HL-60/S4 (cell line): ENCODE data around the gene LRRFIP1.
"Not testable (repeated sequence)": the region's sequence is repeated elsewhere in the genome, so short reads cannot be mapped to it uniquely, and the experiment has no call there.

Experiments
- in situ Hi-C: fragments of 300-500 bp; cut with MboI; formaldehyde crosslinking; loops from 2 replicates; pipeline ENCODE4 v1.14.3; 2022; ENCODE audit warnings: low sequenced_read_pairs

The LRRFIP1 gene

GRCh38 chr2:237742614-237743013 lies 115.2 kb downstream of the LRRFIP1 start:
- in situ Hi-C loops, result no loop called here

- in situ Hi-C loops, result no loop called here
These were observed 115.6 kb downstream of the LRRFIP1 start for GRCh38 chr2:237743024-237743423.

DNA sequence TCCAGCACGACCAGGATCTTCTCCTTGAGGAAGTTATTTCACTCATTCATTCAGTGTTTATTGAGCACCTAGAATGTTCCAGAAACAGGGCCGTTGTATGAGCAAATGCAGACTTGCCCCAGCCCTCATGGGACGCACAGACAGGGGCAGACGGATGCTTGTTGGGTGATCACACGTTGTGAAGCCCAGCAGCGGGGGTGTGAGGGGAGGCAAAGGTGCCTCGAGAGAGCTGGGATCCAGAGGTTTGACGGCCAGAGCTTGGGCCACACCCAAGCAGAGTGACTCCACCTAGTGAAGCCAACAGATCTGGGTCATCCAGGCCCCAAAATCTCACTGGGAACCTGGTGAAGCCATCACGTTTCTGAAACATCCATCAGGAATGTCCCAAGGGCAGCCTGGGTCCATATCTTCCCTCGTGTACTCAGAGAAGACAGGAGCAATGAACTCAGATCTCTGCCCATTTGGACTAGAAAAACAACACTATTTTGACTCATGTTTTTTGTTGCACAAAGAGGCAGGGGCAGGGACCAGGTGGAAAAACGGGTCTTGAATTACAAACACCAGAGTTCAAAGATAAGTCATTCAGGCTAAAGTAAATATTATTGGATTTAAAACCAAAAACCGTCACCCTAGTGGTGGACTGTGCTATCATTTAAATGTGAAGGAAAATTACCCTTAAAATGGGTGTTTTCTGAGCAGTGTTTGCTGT lies 116.3 kb downstream of the LRRFIP1 start:
- in situ Hi-C loops, result no loop called here

DNA sequence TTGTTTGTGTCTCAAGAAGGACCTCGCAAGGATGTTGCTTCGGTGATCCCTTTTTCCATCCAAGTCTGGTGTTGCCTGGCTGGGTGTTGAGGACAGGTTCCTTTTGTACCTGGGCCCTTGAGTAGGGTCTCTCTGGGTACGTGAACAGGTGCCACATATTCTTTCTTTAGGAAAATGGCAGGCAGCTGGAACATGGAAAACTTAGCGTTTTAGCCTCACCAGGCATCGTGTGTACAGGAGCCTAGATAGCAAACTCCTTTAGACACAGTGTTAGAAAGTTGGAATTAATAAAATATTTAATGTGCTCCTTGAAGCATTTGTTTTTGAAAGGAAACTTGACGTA lies 116.9 kb downstream of the LRRFIP1 start:
- in situ Hi-C loops, result no loop called here

GRCh38 chr2:237744613-237745249 lies 117.3 kb downstream of the LRRFIP1 start:
- in situ Hi-C loops, result no loop called here

GRCh38 chr2:237745250-237745613 lies 117.8 kb downstream of the LRRFIP1 start:
- in situ Hi-C loops, result no loop called here

- in situ Hi-C loops, result no loop called here
These were observed 119.1 kb downstream of the LRRFIP1 start for GRCh38 chr2:237746302-237747080.

GRCh38 chr2:237747189-237747588 lies 119.8 kb downstream of the LRRFIP1 start:
- in situ Hi-C loops, result no loop called here

GRCh38 chr2:237749002-237749401 lies 121.6 kb downstream of the LRRFIP1 start:
- in situ Hi-C loops, result no loop called here

DNA sequence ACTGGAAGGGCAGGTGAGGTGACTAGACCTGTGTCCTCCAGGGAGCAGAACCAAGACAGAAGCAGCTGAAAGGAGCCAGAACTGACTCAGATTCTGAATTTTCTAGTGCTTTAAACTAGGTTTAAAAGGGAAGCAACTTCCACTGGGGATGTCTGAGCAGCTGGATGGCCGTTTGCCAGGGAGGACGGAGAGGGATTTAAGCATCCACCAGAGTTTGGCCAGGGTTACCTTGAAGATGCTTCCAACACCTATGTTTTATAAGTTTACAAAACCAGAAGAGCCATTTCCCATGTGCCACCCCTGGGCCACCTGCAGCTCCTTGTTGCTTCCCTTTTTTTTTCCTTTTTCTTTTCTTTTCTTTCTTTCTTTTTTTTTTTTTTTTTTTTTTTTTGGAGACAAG lies 122.6 kb downstream of the LRRFIP1 start:
- in situ Hi-C loops, result no loop called here

GRCh38 chr2:237750441-237750840 lies 123.1 kb downstream of the LRRFIP1 start:
- in situ Hi-C loops, result not testable (repeated sequence)

DNA sequence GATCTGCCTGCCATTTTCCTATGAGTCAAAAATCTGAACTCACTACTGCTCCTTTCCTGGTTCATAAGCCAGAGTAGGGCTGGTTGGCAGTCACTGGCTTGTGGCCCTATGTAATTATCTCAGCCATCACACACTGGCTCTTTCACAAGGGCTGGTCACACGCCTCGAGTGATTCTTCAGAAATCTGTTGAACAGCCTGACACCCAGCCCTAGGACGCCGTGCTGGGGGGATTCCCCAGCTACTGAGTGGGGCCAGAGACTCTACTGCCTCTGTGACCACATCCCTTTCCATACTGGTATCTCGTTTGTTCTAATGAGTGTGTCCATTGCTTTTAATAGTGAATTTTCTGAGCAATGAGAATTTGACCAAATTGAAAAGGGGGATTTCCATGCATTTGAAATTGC lies 125.4 kb downstream of the LRRFIP1 start:
- in situ Hi-C loops, result no loop called here

DNA sequence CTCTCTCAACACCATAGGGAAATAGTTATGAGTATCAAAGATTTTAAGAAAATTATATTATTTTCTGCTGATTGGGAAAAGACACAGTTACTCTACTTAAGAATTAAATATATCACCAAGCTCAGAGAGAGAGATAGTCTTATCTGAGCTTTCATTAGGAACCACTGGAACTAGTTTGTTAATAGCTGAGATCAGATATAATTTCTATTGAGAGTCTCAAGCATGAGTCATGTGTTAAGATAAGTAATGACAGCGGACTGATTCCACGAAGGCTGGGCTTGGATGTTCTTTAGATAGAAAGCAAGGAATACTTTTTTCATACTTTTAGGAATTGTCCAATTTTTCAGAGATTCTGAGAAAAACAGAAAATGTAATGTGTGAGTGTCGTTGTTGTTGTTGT lies 126.8 kb downstream of the LRRFIP1 start:
- in situ Hi-C loops, result no loop called here

DNA sequence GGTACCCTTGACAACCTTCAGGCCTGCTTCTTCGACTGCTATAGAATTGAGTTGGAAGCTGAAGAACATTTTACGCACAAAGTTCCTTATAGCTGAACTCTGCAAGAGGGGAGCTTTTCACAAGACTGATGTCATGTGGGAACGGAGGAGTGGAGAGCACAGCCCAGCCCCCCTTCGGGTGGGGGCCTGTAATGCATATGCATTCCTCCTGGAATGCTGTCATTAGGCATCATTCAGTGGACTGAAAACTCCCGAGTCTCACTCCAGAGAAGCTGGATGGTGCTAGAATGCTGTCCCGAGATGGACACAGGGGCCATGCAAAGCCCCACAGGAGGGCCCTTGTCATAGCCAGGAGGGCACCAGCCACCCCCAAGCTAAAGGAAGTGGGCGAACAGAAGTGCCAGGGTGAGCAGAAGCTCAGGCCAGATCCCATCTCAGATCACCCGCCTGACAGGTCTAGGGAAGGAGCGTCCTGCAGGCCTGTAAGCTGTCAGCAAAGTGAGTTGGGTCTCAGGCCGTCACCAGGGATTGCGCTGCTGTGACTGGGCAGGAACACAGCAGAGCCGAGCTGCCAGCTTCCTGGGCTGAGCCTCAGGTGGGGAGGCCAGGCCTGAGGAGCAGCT lies 127.3 kb downstream of the LRRFIP1 start:
- in situ Hi-C loops, result no loop called here

DNA sequence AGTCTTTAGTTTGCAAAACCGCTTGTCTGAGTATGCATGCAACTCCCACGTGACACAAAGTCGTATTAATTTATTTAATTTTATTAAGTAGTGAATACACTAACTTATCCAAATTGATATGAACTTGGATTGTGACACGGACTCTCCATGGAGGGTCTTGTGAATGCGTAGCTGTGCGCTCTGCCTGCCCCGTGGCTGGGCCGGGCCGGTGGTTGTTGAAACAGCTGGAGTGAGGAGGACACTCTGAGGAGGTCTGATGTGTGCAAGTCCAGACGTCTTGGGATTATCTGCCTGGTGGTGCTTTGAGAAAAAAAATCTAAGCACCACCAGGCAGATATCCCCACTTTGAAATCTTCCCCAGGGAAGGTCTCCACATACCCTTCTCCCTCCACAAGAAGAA lies 130.2 kb downstream of the LRRFIP1 start:
- in situ Hi-C loops, result no loop called here

- in situ Hi-C loops, result no loop called here
These were observed 130.8 kb downstream of the LRRFIP1 start for GRCh38 chr2:237758185-237758584.

- in situ Hi-C loops, result no loop called here
These were observed 131.8 kb downstream of the LRRFIP1 start for GRCh38 chr2:237759176-237759575.

DNA sequence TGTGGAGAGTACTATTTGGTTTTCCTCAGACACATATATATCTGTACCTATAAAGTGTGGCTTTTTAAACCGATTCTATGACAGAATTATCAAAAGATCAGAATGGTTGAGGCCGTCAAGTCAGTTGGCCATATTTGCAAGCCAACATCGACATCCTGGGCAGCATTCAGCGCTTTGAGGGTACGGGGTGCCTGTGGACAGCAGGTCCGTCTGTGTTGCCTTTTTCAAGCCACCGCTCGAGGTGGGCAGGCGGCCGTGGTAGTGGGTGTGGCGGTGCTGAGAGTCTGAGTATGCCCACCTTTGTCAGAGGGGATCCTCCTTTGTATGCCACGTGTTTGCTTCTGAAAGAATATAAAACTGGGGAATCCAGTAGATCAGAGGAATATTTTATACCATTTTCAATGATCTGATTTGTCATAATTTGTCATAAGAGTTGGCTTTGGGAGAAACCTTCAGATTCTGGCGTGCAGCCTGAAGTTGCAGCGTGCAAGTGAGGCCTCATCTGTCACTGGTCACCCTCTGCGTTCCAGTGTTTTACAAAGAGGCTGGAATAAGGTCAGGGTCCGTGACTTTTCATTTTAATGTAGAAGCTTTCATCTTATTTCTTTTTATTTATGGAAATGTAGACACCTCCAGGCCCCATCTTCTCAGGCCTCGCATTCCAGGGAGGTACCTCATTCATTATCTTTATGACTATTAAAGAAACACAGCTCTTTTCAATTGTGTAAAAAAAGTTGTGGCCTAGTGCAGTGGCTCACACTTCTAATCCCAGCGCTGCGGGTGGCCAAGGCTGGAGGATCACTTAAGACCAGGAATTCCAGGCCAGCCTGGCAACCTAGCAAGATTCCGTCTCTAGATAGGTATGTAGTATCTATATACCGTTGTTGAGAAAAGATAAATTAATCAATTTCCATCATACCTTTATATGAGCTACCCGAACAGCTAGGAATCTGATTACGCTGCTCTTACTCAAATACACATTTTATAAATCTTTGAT lies 133.4 kb downstream of the LRRFIP1 start:
- in situ Hi-C loops, result no loop called here

GRCh38 chr2:237762291-237763182 lies 135.2 kb downstream of the LRRFIP1 start:
- in situ Hi-C loops, result not testable (repeated sequence)
